Uterus (tissue), 2 donors: ENCODE data around the gene MRPL44.

Experiments
- POLR2A ChIP-seq, 2 donors: fragments of 450-650 bp; IDR thresholded peaks; one replicate each; pipeline ENCODE4 v1.6.1; 2016; ENCODE audit warnings: antibody characterized with exemption in 2 of 2, mild to moderate bottlenecking in 1 of 2, moderate library complexity in 1 of 2
- TF ChIP-seq, protein P1 (sequence below), 4 experiments: fragments of 200-600 bp in 2 of 4; fragments of 450-650 bp in 2 of 4; sonication (generic) in 2 of 4; IDR thresholded peaks; one replicate each; pipeline ENCODE4 v1.5.1; 2016 to 2019; ENCODE audit warnings: antibody characterized with exemption in 4 of 4, mild to moderate bottlenecking in 2 of 4, moderate library complexity in 1 of 4

DNA sequence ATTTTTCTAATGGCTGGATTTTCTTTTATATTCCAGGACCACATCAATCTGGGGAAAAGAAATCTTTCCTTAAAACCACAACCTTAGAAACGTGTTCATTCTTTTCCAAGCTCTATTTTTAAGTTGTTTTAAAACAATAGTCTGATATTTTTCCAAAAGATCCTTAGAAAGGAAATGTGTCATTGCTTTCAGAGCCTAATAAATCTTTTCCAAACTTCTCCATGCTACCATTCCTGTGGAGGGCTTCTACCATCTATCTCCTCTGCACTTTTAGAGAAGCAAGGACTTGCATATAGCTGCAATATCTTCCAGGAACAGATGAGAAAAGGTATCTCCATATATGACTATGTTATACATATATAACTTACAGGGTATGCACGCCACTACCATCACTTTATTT, 33.3 kb upstream of the MRPL44 start:
- TF ChIP-seq, protein P1, sequence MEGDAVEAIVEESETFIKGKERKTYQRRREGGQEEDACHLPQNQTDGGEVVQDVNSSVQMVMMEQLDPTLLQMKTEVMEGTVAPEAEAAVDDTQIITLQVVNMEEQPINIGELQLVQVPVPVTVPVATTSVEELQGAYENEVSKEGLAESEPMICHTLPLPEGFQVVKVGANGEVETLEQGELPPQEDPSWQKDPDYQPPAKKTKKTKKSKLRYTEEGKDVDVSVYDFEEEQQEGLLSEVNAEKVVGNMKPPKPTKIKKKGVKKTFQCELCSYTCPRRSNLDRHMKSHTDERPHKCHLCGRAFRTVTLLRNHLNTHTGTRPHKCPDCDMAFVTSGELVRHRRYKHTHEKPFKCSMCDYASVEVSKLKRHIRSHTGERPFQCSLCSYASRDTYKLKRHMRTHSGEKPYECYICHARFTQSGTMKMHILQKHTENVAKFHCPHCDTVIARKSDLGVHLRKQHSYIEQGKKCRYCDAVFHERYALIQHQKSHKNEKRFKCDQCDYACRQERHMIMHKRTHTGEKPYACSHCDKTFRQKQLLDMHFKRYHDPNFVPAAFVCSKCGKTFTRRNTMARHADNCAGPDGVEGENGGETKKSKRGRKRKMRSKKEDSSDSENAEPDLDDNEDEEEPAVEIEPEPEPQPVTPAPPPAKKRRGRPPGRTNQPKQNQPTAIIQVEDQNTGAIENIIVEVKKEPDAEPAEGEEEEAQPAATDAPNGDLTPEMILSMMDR (IDR thresholded peaks at IDR 0.05): no peak
- TF ChIP-seq POLR2A (IDR thresholded peaks at IDR 0.05): no peak
